Upper lobe of left lung (tissue), 6 donors: Measurements from ENCODE around the gene JPH4. TPM values are rescaled to one million over a fixed set of nuclear protein-coding genes. Genes with fewer than 3 reads are reported as not detected.

Experiments
- ATAC-seq, 2 donors: fragments of 200-7000 bp; cut with Tn5 transposase; one replicate each; pipeline ENCODE4 v1.9.1; 2022; ENCODE audit warnings: mild to moderate bottlenecking in 2 of 2, moderate library complexity in 2 of 2; ENCODE audit not compliant: low FRiP score in 2 of 2
- DNase-seq, 2 donors: peaks; one replicate each; pipeline ENCODE4 v3.0.0-alpha.2; 2019 to 2020
- H3K27ac ChIP-seq, 4 donors: fragments of 200-600 bp; sonication (generic); one replicate each; pipeline ENCODE4 v1.5.1; 2016 to 2019
- H3K27me3 ChIP-seq, 4 donors: fragments of 200-600 bp; sonication (generic); one replicate each; pipeline ENCODE4 v1.5.1; 2017 to 2019
- H3K36me3 ChIP-seq, 4 donors: fragments of 200-600 bp; sonication (generic); one replicate each; pipeline ENCODE4 v1.5.1; 2016 to 2019
- H3K4me1 ChIP-seq, 4 donors: fragments of 200-600 bp; sonication (generic); one replicate each; pipeline ENCODE4 v1.5.1; 2018 to 2019
- H3K4me3 ChIP-seq, 4 donors: fragments of 200-600 bp; sonication (generic); one replicate each; pipeline ENCODE4 v1.5.1; 2017 to 2019; ENCODE audit warnings: mild to moderate bottlenecking in 2 of 4, moderate library complexity in 1 of 4
- H3K9me3 ChIP-seq, 4 donors: fragments of 200-600 bp; sonication (generic); one replicate each; pipeline ENCODE4 v1.5.1; 2018 to 2019
- EP300 ChIP-seq, 4 donors: sonication (generic); formaldehyde crosslinking; IDR thresholded peaks; one replicate each; pipeline ENCODE4 v1.5.1; 2017; ENCODE audit warnings: antibody characterized with exemption in 4 of 4, control low read depth in 2 of 4
- POLR2A ChIP-seq, 4 donors: fragments of 450-650 bp; IDR thresholded peaks; one replicate each; pipeline ENCODE4 v1.5.1; 2016 to 2017; ENCODE audit warnings: antibody characterized with exemption in 4 of 4, mild to moderate bottlenecking in 2 of 4
- POLR2AphosphoS5 ChIP-seq, 2 donors: sonication (generic); formaldehyde crosslinking; IDR thresholded peaks; one replicate each; pipeline ENCODE4 v1.5.1; 2017; ENCODE audit warnings: antibody characterized with exemption in 2 of 2
- WGBS, 2 donors: methylation state at CpG; one replicate each; pipeline ENCODE4 v1.1.5; 2017 to 2018; 5-methylcytosine and 5-hydroxymethylcytosine counted together
- total RNA-seq, 6 donors: library from RNA; depleted of rRNA in 4 of 6; stranded (reverse); fragments of >200 nt in 4 of 6; gene quantifications; one replicate each; pipeline versions ENCODE4 v1.1.0 to v1.2.1, GENCODE V29; 2016 to 2021
- TF ChIP-seq, protein P1 (sequence below), 6 experiments: fragments of 450-650 bp in 4 of 6; fragments of 200-600 bp in 2 of 6; sonication (generic) in 2 of 6; IDR thresholded peaks; one replicate each; pipeline ENCODE4 v1.5.1; 2016 to 2019; ENCODE audit warnings: antibody characterized with exemption in 6 of 6
- donor health status: DM: no; HTN: no; CAD: no; lungs with moderate emphysema.
- donor health status: DM: no; HTN: yes; CAD: no; lungs with severe emphysema.

JPH4 gene
- total RNA-seq, 6 donors from 2014 or later = 0.69 to 6.5 (median 2.5) TPM

- TF ChIP-seq EP300 (IDR thresholded peaks at IDR 0.05) (no peak), POLR2A (IDR thresholded peaks at IDR 0.05) (no peak), POLR2AphosphoS5 (IDR thresholded peaks at IDR 0.05) (no peak)
- TF ChIP-seq, protein P1, sequence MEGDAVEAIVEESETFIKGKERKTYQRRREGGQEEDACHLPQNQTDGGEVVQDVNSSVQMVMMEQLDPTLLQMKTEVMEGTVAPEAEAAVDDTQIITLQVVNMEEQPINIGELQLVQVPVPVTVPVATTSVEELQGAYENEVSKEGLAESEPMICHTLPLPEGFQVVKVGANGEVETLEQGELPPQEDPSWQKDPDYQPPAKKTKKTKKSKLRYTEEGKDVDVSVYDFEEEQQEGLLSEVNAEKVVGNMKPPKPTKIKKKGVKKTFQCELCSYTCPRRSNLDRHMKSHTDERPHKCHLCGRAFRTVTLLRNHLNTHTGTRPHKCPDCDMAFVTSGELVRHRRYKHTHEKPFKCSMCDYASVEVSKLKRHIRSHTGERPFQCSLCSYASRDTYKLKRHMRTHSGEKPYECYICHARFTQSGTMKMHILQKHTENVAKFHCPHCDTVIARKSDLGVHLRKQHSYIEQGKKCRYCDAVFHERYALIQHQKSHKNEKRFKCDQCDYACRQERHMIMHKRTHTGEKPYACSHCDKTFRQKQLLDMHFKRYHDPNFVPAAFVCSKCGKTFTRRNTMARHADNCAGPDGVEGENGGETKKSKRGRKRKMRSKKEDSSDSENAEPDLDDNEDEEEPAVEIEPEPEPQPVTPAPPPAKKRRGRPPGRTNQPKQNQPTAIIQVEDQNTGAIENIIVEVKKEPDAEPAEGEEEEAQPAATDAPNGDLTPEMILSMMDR (IDR thresholded peaks at IDR 0.05) = no peak
- peak in 1 of 2 donors; percentile 56 for ATAC-seq
- H3K4me3 ChIP-seq = peak overlapping the region in 3 of 4 donors; percentile 13 to 33 (median 22)
- 6 to 8% methylated on average over 13 to 48 of the region's 67 CpGs for WGBS, 2 donors
- H3K9me3 ChIP-seq = no peaks in the 10 kb centered on the region
- H3K27ac ChIP-seq = no peak overlapping the region
- H3K36me3 ChIP-seq = no peaks in the 10 kb centered on the region
- peak in 1 of 2 donors; percentile 88 for DNase-seq
- peaks cover 0 to 34% (median 24%) of the 10 kb centered on the region in 4 donors for H3K27me3 ChIP-seq
- peaks cover 22 to 36% (median 26%) of the 10 kb centered on the region in 4 donors for H3K4me1 ChIP-seq
These were observed 1.4 kb downstream of the JPH4 start for GRCh38 chr14:23577004-23577681.

DNA sequence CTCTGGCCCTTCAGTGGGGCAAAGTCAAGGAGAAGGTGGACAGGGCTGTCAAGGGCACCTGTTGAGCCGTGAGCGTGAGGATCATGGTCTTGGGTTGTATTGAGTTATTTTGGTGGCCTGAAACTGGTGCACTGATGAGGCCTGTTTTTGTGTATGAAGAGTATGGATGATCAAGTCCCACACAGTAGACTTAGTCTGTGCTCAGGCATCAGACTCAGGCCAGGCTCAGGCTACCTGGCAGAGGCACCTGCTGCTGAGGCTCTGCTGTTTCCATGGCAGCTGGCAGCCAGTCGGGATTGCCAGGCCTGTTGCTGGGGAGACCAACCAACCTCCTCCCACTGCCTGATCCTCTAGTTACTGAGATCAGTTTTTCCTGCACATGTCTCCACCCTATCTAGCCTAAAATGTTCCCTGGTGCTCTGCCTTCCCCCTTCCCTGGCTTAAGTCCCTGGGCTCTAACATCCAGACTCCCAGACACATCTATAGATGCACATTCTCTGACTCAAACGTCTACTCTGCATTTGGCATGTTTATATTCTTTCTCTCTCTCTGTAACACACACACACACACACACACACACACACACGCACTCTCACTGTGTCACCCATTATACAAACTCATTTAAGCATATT, 5.1 kb downstream of the JPH4 start:
- Histone ChIP-seq H3K27me3 (peaks cover 0 to 31% (median 24%) of the 10 kb centered on the region in 4 donors), H3K9me3 (no peaks in the 10 kb centered on the region), H3K4me3 (no peak overlapping the region), H3K36me3 (no peaks in the 10 kb centered on the region), H3K4me1 (peaks cover 28 to 56% (median 30%) of the 10 kb centered on the region in 4 donors), H3K27ac (no peak overlapping the region)
- 80 to 93% methylated on average over 5 of the region's 5 CpGs for WGBS, 2 donors
- TF ChIP-seq POLR2A (IDR thresholded peaks at IDR 0.05) (no peak), EP300 (IDR thresholded peaks at IDR 0.05) (no peak), POLR2AphosphoS5 (IDR thresholded peaks at IDR 0.05) (no peak)
- TF ChIP-seq, protein P1 (IDR thresholded peaks at IDR 0.05) = no peak
- no peak for ATAC-seq
- DNase-seq = no peak

DNA sequence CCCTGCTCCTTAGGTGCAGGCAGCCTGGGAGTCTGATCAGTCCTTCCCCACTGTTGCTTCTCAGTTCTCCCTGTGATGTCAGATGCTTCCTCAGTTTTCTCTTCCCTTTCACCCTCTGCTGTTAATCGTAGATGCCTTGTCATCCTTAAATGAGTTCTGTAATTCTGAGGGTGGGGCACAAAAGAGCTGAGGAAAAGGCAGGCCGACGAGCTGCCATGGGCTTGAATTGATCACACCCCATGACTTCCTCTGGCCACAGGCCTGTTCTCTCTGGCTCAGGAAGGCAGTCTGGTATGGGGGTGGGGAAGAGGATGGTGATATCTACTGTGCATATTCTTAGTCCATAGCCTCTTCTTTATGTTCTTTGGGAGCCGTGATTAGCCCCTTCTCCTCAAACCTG, 5.8 kb downstream of the JPH4 start:
- Histone ChIP-seq H3K4me3 (no peak overlapping the region), H3K27me3 (peaks cover 0 to 25% (median 22%) of the 10 kb centered on the region in 4 donors), H3K4me1 (peaks cover 32 to 62% (median 35%) of the 10 kb centered on the region in 4 donors), H3K27ac (peak overlapping the region in 3 of 4 donors; percentile 54 to 63 (median 57)), H3K36me3 (no peaks in the 10 kb centered on the region), H3K9me3 (no peaks in the 10 kb centered on the region)
- peak in 1 of 4 donors; percentile 11 for TF ChIP-seq EP300 (IDR thresholded peaks at IDR 0.05)
- peak in 1 of 4 donors; percentile 19 for TF ChIP-seq POLR2A (IDR thresholded peaks at IDR 0.05)
- no peak for TF ChIP-seq POLR2AphosphoS5 (IDR thresholded peaks at IDR 0.05)
- TF ChIP-seq, protein P1 (IDR thresholded peaks at IDR 0.05) = no peak
- DNase-seq (peak in 1 of 2 donors; percentile 52), ATAC-seq (peak; percentile 19 to 60)
- WGBS, 2 donors = 33 to 47% methylated on average over 4 of the region's 4 CpGs

DNA sequence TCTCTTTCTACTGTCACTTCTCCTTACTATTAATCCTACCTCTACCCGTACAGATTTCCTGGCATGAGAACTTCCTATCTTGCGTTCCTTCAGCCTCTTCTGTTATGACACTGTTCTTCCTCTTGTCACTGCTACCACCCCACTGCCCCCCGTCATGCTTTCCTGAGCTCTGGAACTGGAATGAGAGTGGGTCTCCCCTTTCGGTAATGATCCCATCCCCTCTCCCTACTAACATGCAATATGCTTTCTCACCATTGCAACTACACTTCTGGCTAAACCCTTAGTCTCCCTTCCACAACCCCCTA, 6.1 kb downstream of the JPH4 start:
- no peak overlapping the region for H3K4me3 ChIP-seq
- WGBS, 2 donors = 46 to 56% methylated on average over 4 of the region's 4 CpGs

More for the DNA sequence above, 6.1 kb downstream of the JPH4 start:
- H3K27ac ChIP-seq = peak overlapping the region; percentile 25 to 63 (median 56)
- TF ChIP-seq EP300 (IDR thresholded peaks at IDR 0.05) (no peak), POLR2AphosphoS5 (IDR thresholded peaks at IDR 0.05) (no peak), POLR2A (IDR thresholded peaks at IDR 0.05) (no peak)
- TF ChIP-seq, protein P1 (IDR thresholded peaks at IDR 0.05) = no peak
- H3K4me1 ChIP-seq = peaks cover 28 to 62% (median 35%) of the 10 kb centered on the region in 4 donors
- no peak for ATAC-seq
- no peaks in the 10 kb centered on the region for H3K36me3 ChIP-seq
- H3K27me3 ChIP-seq = peaks cover 0 to 22% (median 18%) of the 10 kb centered on the region in 4 donors
- no peaks in the 10 kb centered on the region for H3K9me3 ChIP-seq
- no peak for DNase-seq
